ENCODE results near the gene ZBED4. TPM values are rescaled to one million over a fixed set of nuclear protein-coding genes. Genes with fewer than 3 reads are reported as not detected.

Gene ZBED4
- total RNA-seq, 2 donors from 2014 or later: 7.3 to 8.5 TPM

- DNase-seq (ENCODE audit: low spot score): no peak
- intact Hi-C loops (cut with DNase I): loop anchor here in 1 of 2 donors (10.0 kb wide), 1 partner anchor 1381 kb away; no protein-coding TSS in a partner anchor
Observed at GRCh38 chr22:49825944-49826602, 27.6 kb upstream of the ZBED4 start.

- DNase-seq (ENCODE audit: low spot score): peak; percentile 89
- intact Hi-C loops (cut with DNase I): loop anchor here in 1 of 2 donors (10.0 kb wide), 1 partner anchor 1382 kb away; no protein-coding TSS in a partner anchor
Observed at GRCh38 chr22:49826603-49827270, 26.9 kb upstream of the ZBED4 start.

- no peak for DNase-seq (ENCODE audit: low spot score)
- intact Hi-C loops (cut with DNase I): loop anchor here in 1 of 2 donors (10.0 kb wide), 1 partner anchor 1383 kb away; no protein-coding TSS in a partner anchor
Observed at GRCh38 chr22:49827271-49827852, 26.3 kb upstream of the ZBED4 start.

- intact Hi-C loops (cut with DNase I): loop anchor here in 1 of 2 donors (10.0 kb wide), 1 partner anchor 1383 kb away; no protein-coding TSS in a partner anchor
- DNase-seq (ENCODE audit: low spot score): no peak
Observed at GRCh38 chr22:49827853-49828598, 25.6 kb upstream of the ZBED4 start, which contains the start of gene BRD1. Gene BRD1 (minus strand): TSS chr22:49827873. CDS start chr22:49824317, 3,556 bp downstream.

- DNase-seq (ENCODE audit: low spot score): no peak
- intact Hi-C loops (cut with DNase I): loop anchor here in 1 of 2 donors (10.0 kb wide), 1 partner anchor 1384 kb away; no protein-coding TSS in a partner anchor
Observed at GRCh38 chr22:49828599-49828965, 25.1 kb upstream of the ZBED4 start.

GRCh38 chr22:49829044-49829853 is 24.4 kb upstream of the ZBED4 start:
- no peak for DNase-seq (ENCODE audit: low spot score)
- intact Hi-C loops (cut with DNase I): loop anchor here in 1 of 2 donors (10.0 kb wide), 1 partner anchor 1384 kb away; no protein-coding TSS in a partner anchor

- intact Hi-C loops (cut with DNase I): no loop called here
- no peak for DNase-seq (ENCODE audit: low spot score)
Observed at GRCh38 chr22:49833340-49834007, 20.2 kb upstream of the ZBED4 start.

- intact Hi-C loops (cut with DNase I): no loop called here
- no peak for DNase-seq (ENCODE audit: low spot score)
Observed at GRCh38 chr22:49838771-49839717, 14.6 kb upstream of the ZBED4 start.

- DNase-seq (ENCODE audit: low spot score): peak; percentile 48
- intact Hi-C loops (cut with DNase I): no loop called here
Observed at GRCh38 chr22:49845241-49845640, 8.4 kb upstream of the ZBED4 start.

GRCh38 chr22:49845666-49846459 is 7.8 kb upstream of the ZBED4 start:
- intact Hi-C loops (cut with DNase I): no loop called here
- peak; percentile 55 for DNase-seq (ENCODE audit: low spot score)

GRCh38 chr22:49847751-49848689 is 5.6 kb upstream of the ZBED4 start:
- DNase-seq (ENCODE audit: low spot score): peak; percentile 86

GRCh38 chr22:49848690-49849160 is 4.9 kb upstream of the ZBED4 start:
- DNase-seq (ENCODE audit: low spot score): peak; percentile 81

More at GRCh38 chr22:49847751-49848689, 5.6 kb upstream of the ZBED4 start:
- intact Hi-C loops (cut with DNase I): no loop called here

GRCh38 chr22:49849161-49850020 is 4.3 kb upstream of the ZBED4 start:
- intact Hi-C loops (cut with DNase I): no loop called here
- DNase-seq (ENCODE audit: low spot score): peak; percentile 74

More at GRCh38 chr22:49848690-49849160, 4.9 kb upstream of the ZBED4 start:
- intact Hi-C loops (cut with DNase I): no loop called here
